GM18505 (cell line): ENCODE measurements around the gene CRYBG2.

Source experiments
- ATAC-seq: cut with Tn5 transposase; IDR thresholded peaks from one replicate; pipeline ENCODE4 v1.9.1; 2021; ENCODE audit not compliant: unreplicated experiment
- POLR2A ChIP-seq: IDR thresholded peaks from 4 replicates; pipeline ENCODE4 v1.6.1; 2011; ENCODE audit warnings: borderline replicate concordance; ENCODE audit not compliant: insufficient read depth, insufficient read length; ENCODE audit errors: extremely low read depth

Gene CRYBG2

GRCh38 chr1:26361605-26362122 is 7.7 kb upstream of the CRYBG2 start:
- no peak for TF ChIP-seq POLR2A
- no peak for ATAC-seq

GRCh38 chr1:26360807-26361604 is 7.1 kb upstream of the CRYBG2 start:
- TF ChIP-seq POLR2A = no peak
- no peak for ATAC-seq

- no peak for ATAC-seq
- TF ChIP-seq POLR2A = no peak
Observed at GRCh38 chr1:26359981-26360806, 6.3 kb upstream of the CRYBG2 start.

- no peak for TF ChIP-seq POLR2A
- no peak for ATAC-seq
Observed at GRCh38 chr1:26358411-26359384, 4.8 kb upstream of the CRYBG2 start.

- no peak for ATAC-seq
- no peak for TF ChIP-seq POLR2A
Observed at GRCh38 chr1:26357121-26357602, 3.2 kb upstream of the CRYBG2 start.

GRCh38 chr1:26356106-26356505 is 2.2 kb upstream of the CRYBG2 start:
- TF ChIP-seq POLR2A = no peak
- ATAC-seq = no peak

- no peak for ATAC-seq
- TF ChIP-seq POLR2A = no peak
Observed at GRCh38 chr1:26354972-26355371, 1.0 kb upstream of the CRYBG2 start.

- no peak for ATAC-seq
- TF ChIP-seq POLR2A = no peak
Observed at GRCh38 chr1:26353210-26353859, 595 bp downstream of the CRYBG2 start.

GRCh38 chr1:26352338-26352679 is 1.6 kb downstream of the CRYBG2 start:
- ATAC-seq = no peak
- no peak for TF ChIP-seq POLR2A

- no peak for ATAC-seq
- no peak for TF ChIP-seq POLR2A
Observed at GRCh38 chr1:26351590-26352337, 2.2 kb downstream of the CRYBG2 start.

GRCh38 chr1:26350701-26351589 is 3.0 kb downstream of the CRYBG2 start:
- no peak for ATAC-seq
- TF ChIP-seq POLR2A = no peak
